Cardiac muscle cell (in vitro differentiated cells and primary cell): ENCODE measurements around the gene SPC24. TPM values are rescaled to one million over a fixed set of nuclear protein-coding genes. Genes with fewer than 3 reads are reported as not detected.
A peak's percentile ranks its signal among the peaks of the same experiment; 100 is the strongest.
"Not testable (repeated sequence)": the region's sequence is repeated elsewhere in the genome, so short reads cannot be mapped to it uniquely, and the experiment has no call there.

Experiments used
- DNase-seq, 2 donors: peaks; one replicate each; pipeline versions ENCODE4 v3.0.0 to v3.0.0-alpha.2; 2010 to 2017; ENCODE audit warnings: low read depth in 1 of 2, low spot score in 1 of 2
- H3K27ac ChIP-seq: fragments of 200-600 bp; sonication (generic); 2 replicates; pipeline ENCODE4 v1.5.1; 2016
- H3K27me3 ChIP-seq: fragments of 200-600 bp; sonication (generic); 2 replicates; pipeline ENCODE4 v1.6.0; 2016; ENCODE audit warnings: control low read depth
- H3K36me3 ChIP-seq: fragments of 200-600 bp; sonication (generic); 2 replicates; pipeline ENCODE4 v1.5.1; 2016; ENCODE audit warnings: control low read depth
- H3K4me1 ChIP-seq: fragments of 200-600 bp; sonication (generic); 2 replicates; pipeline ENCODE4 v1.8.1; 2017; ENCODE audit warnings: low read depth, mild to moderate bottlenecking, mixed run types
- H3K4me3 ChIP-seq: fragments of 200-600 bp; sonication (generic); 2 replicates; pipeline ENCODE4 v1.5.1; 2016; ENCODE audit warnings: mild to moderate bottlenecking
- H3K9me3 ChIP-seq: fragments of 200-600 bp; sonication (generic); 2 replicates; pipeline ENCODE4 v1.5.1; 2017; ENCODE audit warnings: low read depth, mild to moderate bottlenecking, control low read depth
- CTCF ChIP-seq: IDR thresholded peaks from 2 replicates; pipeline ENCODE4 v1.5.1; 2012; ENCODE audit warnings: low read depth, mild to moderate bottlenecking, low read length
- polyA plus RNA-seq: library from polyadenylated mRNA; unstranded; fragments of >200 nt; fragmentation: Nextera tagmentation; extraction: Ambion mirVana; gene quantifications from 2 replicates; pipeline ENCODE4 v1.2.1, GENCODE V29; 2016
- total RNA-seq: library from RNA; depleted of rRNA; stranded (reverse); fragments of >200 nt; gene quantifications from 2 replicates; pipeline ENCODE4 v1.2.3, GENCODE V29; 2016

Gene SPC24
- total and polyA plus RNA-seq, 2 experiments from 2014 or later: 7.1 to 127 TPM

GRCh38 chr19:11106477-11106876, 49.1 kb downstream of the SPC24 start:
- Histone ChIP-seq H3K4me3 (no peak overlapping the region), H3K27me3 (no peaks in the 10 kb centered on the region), H3K4me1 (no peaks in the 10 kb centered on the region), H3K36me3 (peaks cover 87% of the 10 kb centered on the region), H3K27ac (peak overlapping the region; percentile 48), H3K9me3 (no peaks in the 10 kb centered on the region)
- TF ChIP-seq CTCF: no peak
- DNase-seq: peak in 1 of 2 donors; percentile 41

GRCh38 chr19:11105014-11105636, 50.5 kb downstream of the SPC24 start:
- no peak overlapping the region for H3K27ac ChIP-seq
- no peak for DNase-seq

GRCh38 chr19:11103667-11104066, 51.9 kb downstream of the SPC24 start:
- DNase-seq, H3K27me3 ChIP-seq, H3K4me3 ChIP-seq, H3K9me3 ChIP-seq, H3K4me1 ChIP-seq, H3K27ac ChIP-seq: not testable (repeated sequence)
- H3K36me3 ChIP-seq: peaks cover 77% of the 10 kb centered on the region

More at GRCh38 chr19:11105014-11105636, 50.5 kb downstream of the SPC24 start:
- Histone ChIP-seq H3K9me3 (no peaks in the 10 kb centered on the region), H3K36me3 (peaks cover 83% of the 10 kb centered on the region), H3K27me3 (no peaks in the 10 kb centered on the region), H3K4me1 (no peaks in the 10 kb centered on the region), H3K4me3 (no peak overlapping the region)
- no peak for TF ChIP-seq CTCF

GRCh38 chr19:11102944-11103343, 52.6 kb downstream of the SPC24 start:
- Histone ChIP-seq H3K27ac (peak overlapping the region; percentile 20), H3K9me3 (no peaks in the 10 kb centered on the region), H3K27me3 (no peaks in the 10 kb centered on the region), H3K4me1 (no peaks in the 10 kb centered on the region), H3K36me3 (peaks cover 71% of the 10 kb centered on the region), H3K4me3 (no peak overlapping the region)
- TF ChIP-seq CTCF: no peak
- no peak for DNase-seq

- H3K27ac ChIP-seq: no peak overlapping the region
- H3K9me3 ChIP-seq: no peaks in the 10 kb centered on the region
- no peaks in the 10 kb centered on the region for H3K4me1 ChIP-seq
- H3K4me3 ChIP-seq: no peak overlapping the region
- peaks cover 61% of the 10 kb centered on the region for H3K36me3 ChIP-seq
- H3K27me3 ChIP-seq: no peaks in the 10 kb centered on the region
- no peak for DNase-seq
- no peak for TF ChIP-seq CTCF
Measured at GRCh38 chr19:11101057-11101456, 54.5 kb downstream of the SPC24 start.

DNA sequence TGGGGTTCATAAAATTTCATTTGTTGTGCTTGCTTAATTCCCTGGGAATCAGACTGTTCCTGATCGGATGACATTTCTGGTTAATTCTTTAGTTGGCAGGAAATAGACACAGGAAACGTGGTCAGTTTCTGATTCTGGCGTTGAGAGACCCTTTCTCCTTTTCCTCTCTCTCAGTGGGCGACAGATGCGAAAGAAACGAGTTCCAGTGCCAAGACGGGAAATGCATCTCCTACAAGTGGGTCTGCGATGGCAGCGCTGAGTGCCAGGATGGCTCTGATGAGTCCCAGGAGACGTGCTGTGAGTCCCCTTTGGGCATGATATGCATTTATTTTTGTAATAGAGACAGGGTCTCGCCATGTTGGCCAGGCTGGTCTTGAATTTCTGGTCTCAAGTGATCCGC, 55.5 kb downstream of the SPC24 start:
- no peak for DNase-seq
- no peaks in the 10 kb centered on the region for H3K9me3 ChIP-seq
- no peak overlapping the region for H3K4me3 ChIP-seq
- H3K36me3 ChIP-seq: peaks cover 58% of the 10 kb centered on the region
- H3K27me3 ChIP-seq: no peaks in the 10 kb centered on the region
- TF ChIP-seq CTCF: no peak
- H3K27ac ChIP-seq: peak overlapping the region; percentile 3
- no peaks in the 10 kb centered on the region for H3K4me1 ChIP-seq
